Activated gamma-delta T cell treated with Interleukin-2 at 50 U/mL for 16 hours (primary cell): ENCODE measurements around the gene DCTN3.

Experiments used
- DNase-seq: peaks from one replicate; pipeline ENCODE4 v3.0.0-alpha.2; 2020

DCTN3 gene

GRCh38 chr9:34588671-34589635 is 31.3 kb downstream of the DCTN3 start:
- DNase-seq, result no peak

- no peak for DNase-seq
Observed at GRCh38 chr9:34587271-34587670, 33.0 kb downstream of the DCTN3 start.

- DNase-seq, result no peak
Observed at GRCh38 chr9:34585946-34586669, 34.2 kb downstream of the DCTN3 start.

- no peak for DNase-seq
Observed at GRCh38 chr9:34584970-34585369, 35.3 kb downstream of the DCTN3 start.

GRCh38 chr9:34582787-34583186 is 37.5 kb downstream of the DCTN3 start:
- DNase-seq, result no peak

GRCh38 chr9:34581318-34581717 is 39.0 kb downstream of the DCTN3 start:
- DNase-seq, result no peak

GRCh38 chr9:34580358-34580757 is 39.9 kb downstream of the DCTN3 start:
- DNase-seq, result no peak

GRCh38 chr9:34579808-34580163 is 40.5 kb downstream of the DCTN3 start:
- no peak for DNase-seq

GRCh38 chr9:34579104-34579807 is 41.0 kb downstream of the DCTN3 start:
- no peak for DNase-seq

- no peak for DNase-seq
Observed at GRCh38 chr9:34578241-34579103, 41.8 kb downstream of the DCTN3 start.

GRCh38 chr9:34577400-34578240 is 42.7 kb downstream of the DCTN3 start:
- DNase-seq, result no peak

GRCh38 chr9:34576597-34577399 is 43.5 kb downstream of the DCTN3 start:
- DNase-seq, result no peak

- DNase-seq, result no peak
Observed at GRCh38 chr9:34575862-34576596, 44.3 kb downstream of the DCTN3 start.

- no peak for DNase-seq
Observed at GRCh38 chr9:34575241-34575640, 45.1 kb downstream of the DCTN3 start.

GRCh38 chr9:34574571-34574970 is 45.7 kb downstream of the DCTN3 start:
- DNase-seq, result no peak

GRCh38 chr9:34573599-34574325 is 46.5 kb downstream of the DCTN3 start:
- no peak for DNase-seq

GRCh38 chr9:34572628-34573027 is 47.7 kb downstream of the DCTN3 start:
- DNase-seq, result no peak

GRCh38 chr9:34572092-34572491 is 48.2 kb downstream of the DCTN3 start:
- DNase-seq, result no peak

- DNase-seq, result no peak
Observed at GRCh38 chr9:34571481-34571810, 48.8 kb downstream of the DCTN3 start.
